Measurements from ENCODE around the gene SLC16A1.
"Not testable (repeated sequence)": the region's sequence is repeated elsewhere in the genome, so short reads cannot be mapped to it uniquely, and the experiment has no call there.

The SLC16A1 gene, protein sequence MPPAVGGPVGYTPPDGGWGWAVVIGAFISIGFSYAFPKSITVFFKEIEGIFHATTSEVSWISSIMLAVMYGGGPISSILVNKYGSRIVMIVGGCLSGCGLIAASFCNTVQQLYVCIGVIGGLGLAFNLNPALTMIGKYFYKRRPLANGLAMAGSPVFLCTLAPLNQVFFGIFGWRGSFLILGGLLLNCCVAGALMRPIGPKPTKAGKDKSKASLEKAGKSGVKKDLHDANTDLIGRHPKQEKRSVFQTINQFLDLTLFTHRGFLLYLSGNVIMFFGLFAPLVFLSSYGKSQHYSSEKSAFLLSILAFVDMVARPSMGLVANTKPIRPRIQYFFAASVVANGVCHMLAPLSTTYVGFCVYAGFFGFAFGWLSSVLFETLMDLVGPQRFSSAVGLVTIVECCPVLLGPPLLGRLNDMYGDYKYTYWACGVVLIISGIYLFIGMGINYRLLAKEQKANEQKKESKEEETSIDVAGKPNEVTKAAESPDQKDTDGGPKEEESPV

DNA sequence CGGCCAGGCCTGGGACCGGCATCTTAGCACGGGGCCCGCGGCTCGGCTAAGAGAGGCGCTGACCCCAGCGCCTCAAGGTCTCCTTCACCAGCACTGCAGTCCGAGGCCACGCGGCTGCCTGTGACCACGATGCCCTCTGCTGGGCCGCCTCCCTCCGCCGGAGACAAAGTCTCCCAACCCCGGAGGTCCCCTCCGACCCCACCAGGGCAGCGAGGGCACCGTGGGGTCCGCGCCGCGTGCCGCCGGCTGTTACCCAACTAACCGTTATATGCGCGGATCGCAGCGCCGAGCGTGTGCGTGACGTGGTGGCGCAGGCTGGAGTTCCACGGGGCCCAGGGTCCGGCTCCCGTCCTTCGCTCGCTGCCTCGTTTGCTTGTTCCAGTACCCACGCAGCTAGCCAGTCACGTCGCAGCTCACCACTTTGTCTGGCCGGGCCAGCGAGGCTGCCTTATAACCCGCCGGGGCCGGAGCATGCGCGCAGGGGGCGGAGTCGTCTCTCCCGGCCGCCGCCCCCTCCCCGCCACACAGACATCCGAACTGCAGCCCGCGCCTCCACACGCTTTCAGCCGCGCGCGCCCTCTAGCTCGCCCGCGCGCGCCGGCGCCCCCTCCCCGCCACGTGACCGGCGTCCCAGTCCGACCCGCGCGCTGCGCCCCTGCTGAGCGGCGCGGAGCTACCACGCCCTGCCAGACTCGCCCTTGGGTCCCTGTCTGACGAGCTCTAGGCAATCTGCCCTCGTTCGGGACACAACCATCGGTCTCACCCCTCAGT is at the start of gene SLC16A1:
TSS of gene SLC16A1 (minus strand) at position 424 of the 771 bp plus-strand sequence. CDS start 26,888 bp downstream, outside the sequence.
- peak; percentile 67 for DNase-seq

- DNase-seq, result no peak
These were observed 48.0 kb upstream of the SLC16A1 start for GRCh38 chr1:113003751-113004690.

- no peak for DNase-seq
These were observed 46.3 kb upstream of the SLC16A1 start for GRCh38 chr1:113002297-113002696.

- no peak for DNase-seq
These were observed 42.7 kb upstream of the SLC16A1 start for GRCh38 chr1:112998592-112999235.

DNA sequence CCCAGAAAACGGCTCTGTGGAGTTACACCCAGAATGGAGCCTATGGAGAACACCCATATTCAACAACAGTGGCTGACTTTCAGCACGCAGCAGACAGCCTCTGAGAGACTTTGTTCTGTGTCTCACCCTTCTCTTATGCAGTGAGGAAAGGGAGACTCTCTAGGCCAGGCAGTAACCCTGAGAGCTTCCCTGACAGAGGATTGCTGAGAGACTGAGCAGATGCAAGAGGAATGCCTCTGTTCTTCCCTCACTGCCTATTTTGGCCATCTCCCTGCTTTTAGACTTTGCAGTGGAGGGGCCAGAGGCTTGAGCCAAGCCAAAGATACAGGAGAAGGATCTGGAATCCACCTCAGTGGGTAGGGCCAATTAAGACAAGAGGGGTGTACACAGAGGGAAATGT is 41.8 kb upstream of the SLC16A1 start:
- DNase-seq, result no peak

- no peak for DNase-seq
These were observed 39.9 kb upstream of the SLC16A1 start for GRCh38 chr1:112995890-112996289.

- not testable (repeated sequence) for DNase-seq
These were observed 39.0 kb upstream of the SLC16A1 start for GRCh38 chr1:112995021-112995420.

GRCh38 chr1:112992780-112993179 is 36.8 kb upstream of the SLC16A1 start:
- no peak for DNase-seq

DNA sequence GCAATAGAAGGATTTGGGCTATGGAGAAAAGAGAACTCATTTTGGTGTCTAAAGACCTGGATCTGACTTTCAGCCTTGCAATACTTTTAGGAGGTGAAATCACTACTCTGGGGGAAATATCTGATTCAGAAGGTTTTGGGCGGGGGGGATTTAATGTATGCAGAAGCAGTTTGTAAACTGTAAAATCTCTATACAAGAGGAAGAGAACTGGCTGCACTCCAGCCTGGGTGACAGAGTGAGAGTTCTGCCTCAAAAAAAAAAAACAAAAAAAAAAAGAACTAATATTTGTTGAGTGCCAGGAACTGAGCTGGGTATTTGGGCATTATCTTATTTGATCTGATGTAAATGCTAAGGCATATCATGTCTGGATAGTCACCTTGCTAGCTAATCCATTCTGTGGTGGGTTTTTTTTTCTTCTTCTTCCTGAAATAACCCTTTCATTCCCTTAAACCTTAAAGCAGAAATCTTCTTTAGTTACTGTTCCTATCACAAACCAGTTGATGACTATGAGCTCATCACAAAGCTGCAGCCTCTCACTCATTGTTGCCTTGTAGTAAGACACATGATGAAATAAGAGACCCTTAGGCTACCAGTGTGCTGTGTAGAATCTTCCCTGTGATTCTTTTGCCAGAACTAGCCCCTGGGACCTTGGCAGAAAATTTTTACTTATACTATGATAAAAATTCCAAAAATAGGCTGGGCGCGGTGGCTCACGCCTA is 35.6 kb upstream of the SLC16A1 start:
- DNase-seq, result no peak

DNA sequence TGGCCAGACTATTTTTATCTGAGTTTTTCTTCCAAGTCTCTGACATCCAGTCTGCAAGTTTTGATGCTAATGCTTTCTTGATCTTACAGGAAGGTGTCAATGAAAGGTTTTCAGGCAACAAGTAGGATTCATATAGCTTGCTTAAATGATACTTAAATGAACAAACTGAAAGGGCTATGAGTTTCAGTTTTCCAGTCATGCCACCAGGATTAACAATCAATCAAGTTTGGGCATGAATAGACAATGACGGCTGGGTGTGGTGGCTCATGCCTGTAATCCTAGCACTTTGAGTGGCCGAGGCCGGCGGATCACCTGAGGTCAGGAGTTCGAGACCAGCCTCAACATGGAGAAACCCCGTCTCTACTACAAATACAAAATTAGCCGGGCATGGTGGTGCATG is 34.3 kb upstream of the SLC16A1 start:
- no peak for DNase-seq

GRCh38 chr1:112988367-112988766 is 32.4 kb upstream of the SLC16A1 start:
- no peak for DNase-seq

- no peak for DNase-seq
These were observed 29.1 kb upstream of the SLC16A1 start for GRCh38 chr1:112985123-112985522.

DNA sequence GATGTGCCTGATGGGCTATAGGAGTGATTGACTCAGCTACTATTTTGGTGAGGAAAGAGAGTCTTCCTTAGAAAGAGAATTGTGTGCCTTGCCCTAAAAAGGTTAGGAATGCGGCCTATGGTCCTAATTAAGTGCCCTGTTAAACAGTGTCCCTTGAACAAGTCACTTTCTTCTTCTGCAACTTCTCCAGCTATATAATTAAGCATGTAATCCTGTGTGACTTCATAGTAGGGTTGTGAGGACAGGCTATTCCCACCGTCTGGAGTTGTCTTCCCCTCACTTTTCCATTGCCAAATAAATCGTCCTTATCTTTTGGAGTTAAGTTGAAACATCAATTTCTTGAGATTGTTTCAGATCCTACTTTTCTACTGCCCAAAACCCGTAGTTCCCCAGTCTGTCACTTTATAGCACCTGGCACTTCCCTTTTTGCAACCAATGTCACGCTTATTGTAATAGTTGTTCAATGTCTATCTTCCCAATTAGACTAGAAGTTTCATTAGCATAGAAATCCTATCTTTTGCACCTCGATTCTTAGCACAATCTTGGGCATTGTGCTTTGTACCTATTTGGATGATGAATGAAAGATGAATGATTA is 27.6 kb upstream of the SLC16A1 start:
- no peak for DNase-seq

DNA sequence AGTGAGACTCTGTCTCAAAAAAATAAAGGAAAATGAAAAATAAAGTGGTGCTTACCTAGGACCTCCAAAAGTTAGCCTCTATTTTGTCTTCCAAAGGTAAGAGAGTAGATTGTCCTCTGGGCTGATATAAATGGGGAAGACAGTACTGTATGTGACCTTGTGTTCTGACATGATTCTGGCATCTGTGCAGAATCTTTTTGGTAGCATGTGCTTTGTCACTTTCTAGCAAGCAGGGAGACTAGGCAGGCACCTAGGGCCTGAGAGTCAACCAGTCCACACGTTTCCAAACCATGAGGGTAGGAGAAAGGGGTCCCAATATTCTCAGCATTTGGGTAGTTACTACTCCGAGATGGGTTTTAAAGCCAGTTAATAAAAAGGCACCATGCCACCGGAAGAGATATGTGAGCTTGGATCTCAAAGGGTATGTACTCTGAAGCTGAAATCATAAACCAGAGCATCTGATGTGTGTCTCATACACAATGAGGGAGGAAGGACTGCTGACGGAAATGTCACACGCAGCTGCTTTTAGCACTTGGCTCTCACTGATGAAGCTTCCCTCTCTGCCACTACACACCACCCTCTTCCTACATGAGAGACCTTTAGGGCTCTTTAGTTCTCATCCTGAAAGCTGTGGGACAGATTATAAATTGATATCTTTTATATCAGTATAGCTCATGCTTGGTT is 27.0 kb upstream of the SLC16A1 start:
- no peak for DNase-seq

DNA sequence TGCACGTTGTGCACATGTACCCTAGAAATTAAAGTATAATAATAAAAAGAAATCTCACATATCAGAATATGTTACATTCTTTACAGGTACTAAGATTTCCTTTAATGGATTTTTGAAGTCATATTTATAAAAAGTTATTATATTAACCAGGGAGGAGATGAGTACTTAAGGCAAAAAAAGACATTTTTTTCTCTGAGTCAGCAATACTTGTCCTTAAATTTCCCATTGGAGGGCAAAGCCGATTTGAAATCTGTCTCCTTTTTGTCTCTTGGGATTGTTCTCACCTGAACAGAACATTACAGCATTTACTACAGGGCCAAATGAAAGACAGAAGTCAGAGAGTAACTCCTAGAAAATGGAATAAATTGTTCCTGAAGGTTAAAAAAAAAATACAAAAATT is 26.3 kb upstream of the SLC16A1 start:
- DNase-seq, result no peak

DNA sequence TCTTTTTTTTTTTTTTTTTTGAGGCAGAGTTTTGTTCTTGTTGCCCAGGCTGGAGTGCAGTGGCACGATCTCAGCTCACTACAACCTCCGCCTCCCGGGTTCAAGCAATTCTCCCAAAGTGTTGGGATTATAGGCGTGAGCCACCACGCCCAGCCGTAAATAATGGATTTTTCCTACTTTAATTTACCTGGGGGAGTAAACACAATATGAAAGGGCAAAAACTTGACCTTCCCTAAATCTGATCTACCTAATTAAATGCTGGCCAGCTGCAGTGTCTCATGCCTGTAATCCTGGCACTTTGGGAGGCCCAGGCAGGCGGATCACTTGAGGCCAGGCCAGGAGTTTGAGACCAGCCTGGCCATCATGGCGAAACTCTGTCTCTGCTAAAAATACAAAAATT is 25.8 kb upstream of the SLC16A1 start:
- DNase-seq, result not testable (repeated sequence)

DNA sequence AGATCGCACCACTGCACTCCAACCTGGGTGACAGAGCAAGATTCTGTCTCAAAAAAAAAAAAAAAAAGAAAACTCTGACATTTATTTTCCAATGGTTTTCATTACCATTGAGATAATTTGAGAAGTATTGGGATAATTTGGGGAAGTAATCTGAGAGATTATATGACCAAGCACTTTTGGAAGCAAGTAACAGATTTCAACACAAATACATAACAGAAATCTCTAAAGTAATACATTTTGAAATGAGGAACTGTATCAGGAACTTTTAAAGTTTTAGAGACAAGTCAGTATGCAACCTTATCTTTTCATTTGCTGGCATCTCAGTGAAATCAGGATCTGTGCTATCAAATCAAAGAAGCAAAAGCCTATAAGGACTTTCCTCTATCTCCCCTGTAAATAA is 25.4 kb upstream of the SLC16A1 start:
- DNase-seq, result no peak

- DNase-seq, result no peak
These were observed 19.3 kb upstream of the SLC16A1 start for GRCh38 chr1:112975336-112975735.

DNA sequence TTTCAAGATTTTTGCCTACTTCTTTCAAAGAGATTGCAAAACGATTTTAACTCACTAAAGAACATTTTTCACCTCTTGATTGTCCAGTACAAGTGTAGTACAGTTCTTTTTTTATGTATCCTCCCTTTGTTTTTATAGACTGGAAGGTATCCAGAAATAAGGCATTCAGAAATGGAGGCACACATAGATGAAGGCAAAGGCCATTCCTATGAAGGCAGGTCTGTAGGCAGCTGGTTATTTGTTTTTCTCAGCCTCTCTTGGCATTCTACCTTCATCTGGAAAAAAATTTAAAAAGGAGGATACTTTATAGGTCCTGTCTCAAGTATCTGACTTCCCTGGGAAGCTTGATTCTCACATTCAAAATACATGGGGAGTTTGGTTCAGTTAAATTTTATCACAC is 18.6 kb upstream of the SLC16A1 start:
- no peak for DNase-seq

DNA sequence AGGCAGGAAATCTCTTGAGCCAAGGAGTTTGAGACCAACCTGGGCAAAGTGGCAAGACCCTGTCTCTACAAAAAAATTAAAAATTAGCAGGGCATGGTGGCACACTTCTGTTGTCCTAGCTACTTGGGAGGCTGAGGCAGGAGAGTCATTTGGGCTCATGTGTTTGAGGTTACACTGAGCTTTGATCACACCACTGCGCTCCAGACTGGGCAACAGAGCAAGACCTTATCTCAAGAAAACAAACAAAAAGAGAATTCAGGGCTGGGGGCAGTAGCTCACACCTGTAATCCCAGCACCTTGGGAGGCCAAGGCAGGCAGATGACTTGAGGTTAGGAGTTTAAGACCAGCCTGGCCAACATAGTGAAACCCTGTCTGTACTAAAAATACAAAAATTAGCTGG is 17.8 kb upstream of the SLC16A1 start:
- no peak for DNase-seq

DNA sequence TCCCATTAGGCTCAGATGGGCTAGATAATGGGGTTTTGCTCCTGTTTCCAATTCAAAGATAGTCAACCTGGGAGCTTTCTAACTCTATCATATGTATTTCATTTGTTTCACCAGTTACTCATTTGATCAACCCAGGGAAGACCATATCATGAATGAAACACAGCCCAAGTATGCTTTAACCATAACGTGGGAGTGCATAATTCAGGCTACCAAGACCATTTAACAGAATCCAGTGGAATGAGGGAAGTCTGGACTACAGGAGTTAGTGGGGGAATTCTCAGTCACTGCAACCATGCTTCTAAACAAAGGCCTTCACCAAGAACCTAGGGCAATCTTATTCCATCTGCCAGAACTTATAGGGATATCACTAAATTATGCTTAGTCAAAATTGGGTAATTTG is 15.0 kb upstream of the SLC16A1 start:
- DNase-seq, result no peak

Measured in NCI-H1048 (cell line).